SU-DHL-6 (cell line): ENCODE measurements around the gene TNRC6B.

Experiments used
- H2AFZ ChIP-seq: fragments of 200-600 bp; sonication (generic); 2 replicates; pipeline ENCODE4 v1.6.1; 2014; ENCODE audit warnings: low read depth, mild to moderate bottlenecking, moderate library complexity, mixed read lengths, antibody characterized with exemption, low read length; ENCODE audit not compliant: severe bottlenecking
- H3F3A ChIP-seq: fragments of 200-600 bp; shearing (Covaris generic); 2 replicates; pipeline ENCODE4 v1.6.0; 2016; ENCODE audit warnings: antibody characterized with exemption, mild to moderate bottlenecking; ENCODE audit not compliant: insufficient read depth
- H3K27ac ChIP-seq: fragments of 200-600 bp; sonication (generic); 2 replicates; pipeline ENCODE4 v1.5.1; 2016; ENCODE audit warnings: low read depth, mild to moderate bottlenecking, low read length, moderate library complexity, mixed read lengths
- H3K27me3 ChIP-seq: fragments of 200-600 bp; sonication (generic), shearing (Covaris generic); 2 replicates; pipeline ENCODE4 v1.6.0; 2014; ENCODE audit warnings: mild to moderate bottlenecking, low read length
- H3K36me3 ChIP-seq: fragments of 200-600 bp; sonication (generic); 2 replicates; pipeline ENCODE4 v1.6.1; 2014; ENCODE audit warnings: mild to moderate bottlenecking, low read length, mixed read lengths
- H3K4me2 ChIP-seq: fragments of 300-600, 200-600 bp; shearing (Covaris generic), sonication (generic); 2 replicates; pipeline ENCODE4 v1.6.0; 2014; ENCODE audit warnings: low read length, low read depth, mild to moderate bottlenecking; ENCODE audit not compliant: poor library complexity, severe bottlenecking
- H3K4me3 ChIP-seq: fragments of 200-600 bp; sonication (generic); 2 replicates; pipeline ENCODE4 v1.5.1; 2014; ENCODE audit warnings: antibody characterized with exemption, low read length, mild to moderate bottlenecking, mixed read lengths; ENCODE audit not compliant: insufficient read depth, poor library complexity, severe bottlenecking
- H3K79me2 ChIP-seq: fragments of 200-600 bp; sonication (generic); 2 replicates; pipeline ENCODE4 v1.6.1; 2014; ENCODE audit warnings: mild to moderate bottlenecking, low read length, moderate library complexity; ENCODE audit not compliant: insufficient read depth
- H3K9ac ChIP-seq: fragments of 200-600 bp; sonication (generic); 2 replicates; pipeline ENCODE4 v1.7.0; 2014; ENCODE audit warnings: mild to moderate bottlenecking, low read length
- H3K9me2 ChIP-seq: fragments of 200-600 bp; sonication (generic); replicated peaks from 2 replicates; pipeline ENCODE4 v1.6.1; 2014; ENCODE audit warnings: low read length; ENCODE audit not compliant: insufficient read depth
- H3K9me3 ChIP-seq: fragments of 200-600 bp; sonication (generic); 2 replicates; pipeline ENCODE4 v1.6.1; 2014; ENCODE audit warnings: low read length, mixed read lengths; ENCODE audit not compliant: insufficient read depth
- H4K20me1 ChIP-seq: fragments of 200-600 bp; sonication (generic); 2 replicates; pipeline ENCODE4 v1.6.1; 2014; ENCODE audit warnings: low read depth, mild to moderate bottlenecking, antibody characterized with exemption, low read length, moderate library complexity, mixed read lengths
- EZH2phosphoT487 ChIP-seq: fragments of 200-600 bp; sonication (generic), shearing (Covaris generic); conservative IDR thresholded peaks from 2 replicates; pipeline ENCODE4 v1.6.1; 2018; ENCODE audit warnings: mild to moderate bottlenecking, antibody characterized with exemption, low read length, moderate library complexity, mixed read lengths
- TF ChIP-seq, protein P1 (sequence below): fragments of 200-600 bp; sonication (generic); IDR thresholded peaks from one replicate; pipeline ENCODE4 v1.5.1; 2017; ENCODE audit warnings: antibody characterized with exemption, mild to moderate bottlenecking, low read length, moderate library complexity; ENCODE audit not compliant: insufficient read depth, poor library complexity, severe bottlenecking

TNRC6B gene

DNA sequence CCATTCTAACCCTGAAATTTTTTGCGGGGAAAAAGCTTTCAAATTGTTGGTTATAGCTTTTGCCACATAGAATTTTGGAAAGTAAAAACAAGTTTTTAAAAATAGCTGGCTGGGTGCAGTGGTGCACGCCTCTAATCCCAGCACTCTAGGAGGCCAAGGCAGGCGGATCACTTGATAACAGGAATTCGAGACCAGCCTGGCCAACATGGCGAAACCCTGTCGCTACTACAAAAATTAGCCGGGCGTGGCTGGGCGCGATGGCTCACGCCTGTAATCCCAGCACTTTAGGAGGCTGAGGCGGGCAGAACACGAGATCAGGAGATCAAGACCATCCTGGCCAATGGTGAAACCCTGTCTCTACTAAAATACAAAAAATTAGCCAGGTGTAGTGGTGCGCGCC, 54.9 kb downstream of the TNRC6B start:
- Histone ChIP-seq H3F3A (no peaks in the 10 kb centered on the region), H3K27ac (no peak overlapping the region), H3K36me3 (no peaks in the 10 kb centered on the region), H3K4me2 (no peak overlapping the region), H3K27me3 (no peaks in the 10 kb centered on the region), H3K79me2 (peaks cover 45% of the 10 kb centered on the region), H4K20me1 (no peaks in the 10 kb centered on the region), H2AFZ (no peak overlapping the region), H3K9me3 (no peaks in the 10 kb centered on the region), H3K9me2 (no peaks in the 10 kb centered on the region), H3K4me3 (no peak overlapping the region), H3K9ac (no peak overlapping the region)
- TF ChIP-seq, protein P1, sequence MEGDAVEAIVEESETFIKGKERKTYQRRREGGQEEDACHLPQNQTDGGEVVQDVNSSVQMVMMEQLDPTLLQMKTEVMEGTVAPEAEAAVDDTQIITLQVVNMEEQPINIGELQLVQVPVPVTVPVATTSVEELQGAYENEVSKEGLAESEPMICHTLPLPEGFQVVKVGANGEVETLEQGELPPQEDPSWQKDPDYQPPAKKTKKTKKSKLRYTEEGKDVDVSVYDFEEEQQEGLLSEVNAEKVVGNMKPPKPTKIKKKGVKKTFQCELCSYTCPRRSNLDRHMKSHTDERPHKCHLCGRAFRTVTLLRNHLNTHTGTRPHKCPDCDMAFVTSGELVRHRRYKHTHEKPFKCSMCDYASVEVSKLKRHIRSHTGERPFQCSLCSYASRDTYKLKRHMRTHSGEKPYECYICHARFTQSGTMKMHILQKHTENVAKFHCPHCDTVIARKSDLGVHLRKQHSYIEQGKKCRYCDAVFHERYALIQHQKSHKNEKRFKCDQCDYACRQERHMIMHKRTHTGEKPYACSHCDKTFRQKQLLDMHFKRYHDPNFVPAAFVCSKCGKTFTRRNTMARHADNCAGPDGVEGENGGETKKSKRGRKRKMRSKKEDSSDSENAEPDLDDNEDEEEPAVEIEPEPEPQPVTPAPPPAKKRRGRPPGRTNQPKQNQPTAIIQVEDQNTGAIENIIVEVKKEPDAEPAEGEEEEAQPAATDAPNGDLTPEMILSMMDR = no peak
- no peak for TF ChIP-seq EZH2phosphoT487

DNA sequence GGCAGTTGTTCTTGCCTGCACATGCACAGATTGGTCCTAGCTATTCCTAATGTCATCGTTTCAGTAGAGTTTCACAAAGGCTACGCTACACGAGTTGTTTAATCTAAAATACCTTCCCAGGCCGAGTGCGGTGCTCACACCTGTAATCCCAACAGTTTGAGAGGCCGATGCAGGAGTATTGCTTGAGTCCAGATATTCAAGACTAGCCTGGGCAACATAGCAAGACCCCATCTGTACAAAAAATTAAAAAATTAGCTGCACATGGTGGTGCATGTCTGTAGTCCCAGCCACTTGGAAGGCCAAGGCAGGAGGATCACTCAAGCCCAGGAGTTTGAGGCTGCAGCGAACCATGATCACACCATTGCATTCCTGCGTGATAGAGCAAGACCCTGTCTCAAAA, 56.2 kb downstream of the TNRC6B start:
- no peaks in the 10 kb centered on the region for H3K36me3 ChIP-seq

DNA sequence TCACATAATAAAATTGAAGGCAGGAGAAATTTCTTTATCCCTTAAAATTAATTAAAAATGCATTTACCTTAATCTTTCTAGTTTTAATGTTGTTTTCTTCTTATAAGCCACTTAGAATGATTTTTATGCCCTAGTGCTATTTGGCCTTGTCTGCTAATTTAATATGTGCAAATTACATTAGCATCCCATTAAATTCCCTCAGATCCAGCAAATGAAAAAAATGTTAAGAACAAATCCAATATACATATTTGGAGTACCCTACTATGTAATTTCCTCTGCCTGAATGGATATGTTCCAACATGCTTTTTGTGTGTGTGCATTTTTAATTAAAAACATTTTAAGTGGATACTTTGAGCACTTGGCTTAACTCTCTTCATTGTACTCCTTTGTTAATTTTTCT, 56.9 kb downstream of the TNRC6B start:
- no peak overlapping the region for H3K27ac ChIP-seq
- H3K9me2 ChIP-seq = no peaks in the 10 kb centered on the region
- no peaks in the 10 kb centered on the region for H3K36me3 ChIP-seq
- no peak overlapping the region for H3K9ac ChIP-seq
- H3K4me3 ChIP-seq = no peak overlapping the region
- H3K79me2 ChIP-seq = peaks cover 43% of the 10 kb centered on the region
- no peak for TF ChIP-seq EZH2phosphoT487
- TF ChIP-seq, protein P1 = no peak
- no peak overlapping the region for H2AFZ ChIP-seq
- H3F3A ChIP-seq = no peaks in the 10 kb centered on the region
- no peaks in the 10 kb centered on the region for H3K9me3 ChIP-seq
- H3K4me2 ChIP-seq = no peak overlapping the region
- no peaks in the 10 kb centered on the region for H3K27me3 ChIP-seq
- no peaks in the 10 kb centered on the region for H4K20me1 ChIP-seq

More for the DNA sequence above, 56.2 kb downstream of the TNRC6B start:
- Histone ChIP-seq H3K27ac (no peak overlapping the region), H3K9me3 (no peaks in the 10 kb centered on the region), H3K9me2 (no peaks in the 10 kb centered on the region), H3K9ac (no peak overlapping the region), H2AFZ (no peak overlapping the region), H3K4me3 (no peak overlapping the region), H4K20me1 (no peaks in the 10 kb centered on the region), H3K79me2 (peaks cover 44% of the 10 kb centered on the region), H3K27me3 (no peaks in the 10 kb centered on the region), H3F3A (no peaks in the 10 kb centered on the region), H3K4me2 (no peak overlapping the region)
- no peak for TF ChIP-seq EZH2phosphoT487
- TF ChIP-seq, protein P1 = no peak
